Neuronal stem cell (in vitro differentiated cells): Measurements from ENCODE around the gene SIGLEC11.

Experiments
- DNase-seq: peaks from one replicate; pipeline ENCODE4 v3.0.0-alpha.2; 2013; ENCODE audit warnings: low spot score
- H2AFZ ChIP-seq: one replicate; pipeline ENCODE4 v1.6.1; 2013; ENCODE audit warnings: mild to moderate bottlenecking, low read length, inconsistent platforms
- H2AK5ac ChIP-seq: 2 replicates; pipeline ENCODE4 v1.6.1; 2013; ENCODE audit warnings: low read depth, mild to moderate bottlenecking, inconsistent platforms, low read length, moderate library complexity, mixed read lengths
- H2BK120ac ChIP-seq: 2 replicates; pipeline ENCODE4 v1.6.1; 2013; ENCODE audit warnings: low read depth, mild to moderate bottlenecking, inconsistent platforms, low read length, moderate library complexity, mixed read lengths
- H2BK12ac ChIP-seq: one replicate; pipeline ENCODE4 v1.6.1; 2013; ENCODE audit warnings: low read length, inconsistent platforms
- H2BK15ac ChIP-seq: 2 replicates; pipeline ENCODE4 v1.6.1; 2013; ENCODE audit warnings: mild to moderate bottlenecking, low read length, inconsistent platforms, mixed read lengths
- H2BK5ac ChIP-seq: one replicate; pipeline ENCODE4 v1.6.1; 2013; ENCODE audit warnings: inconsistent platforms, mild to moderate bottlenecking, low read length, moderate library complexity
- H3K14ac ChIP-seq: one replicate; pipeline ENCODE4 v1.6.1; 2013; ENCODE audit warnings: low read length, inconsistent platforms
- H3K18ac ChIP-seq: 2 replicates; pipeline ENCODE4 v1.6.1; 2013; ENCODE audit warnings: low read length, inconsistent platforms
- H3K23ac ChIP-seq: 2 replicates; pipeline ENCODE4 v1.6.1; 2013; ENCODE audit warnings: low read depth, mild to moderate bottlenecking, mixed read lengths, low read length, inconsistent platforms; ENCODE audit not compliant: poor library complexity
- H3K27ac ChIP-seq: replicated peaks from 3 replicates; pipeline ENCODE4 v1.5.1; 2013; ENCODE audit warnings: low read length, inconsistent platforms
- H3K27me3 ChIP-seq, 3 experiments: 2 replicates each; pipeline ENCODE4 v1.6.1; 2013; ENCODE audit warnings: low read length in 3 of 3, mild to moderate bottlenecking in 2 of 3, inconsistent platforms in 1 of 3, low read depth in 1 of 3, mixed read lengths in 1 of 3, moderate library complexity in 1 of 3; ENCODE audit not compliant: control insufficient read depth in 3 of 3, insufficient read depth in 3 of 3
- H3K36me3 ChIP-seq, 2 donors: replicated peaks in 1 of 2; 2 replicates each; pipeline ENCODE4 v1.6.1; 2013; ENCODE audit warnings: low read length in 2 of 2; ENCODE audit not compliant: control insufficient read depth in 2 of 2, insufficient read depth in 2 of 2
- H3K4ac ChIP-seq: 2 replicates; pipeline ENCODE4 v1.6.1; 2013; ENCODE audit warnings: inconsistent platforms, mild to moderate bottlenecking, low read length, moderate library complexity
- H3K4me1 ChIP-seq, 2 donors: 1 replicate in 1 of 2; 2 replicates in 1 of 2; pipeline ENCODE4 v1.6.1; 2013; ENCODE audit warnings: low read length in 2 of 2, low read depth in 1 of 2; ENCODE audit not compliant: control insufficient read depth in 2 of 2, insufficient read depth in 1 of 2
- H3K4me2 ChIP-seq: one replicate; pipeline ENCODE4 v1.6.1; 2013; ENCODE audit warnings: mild to moderate bottlenecking, low read length, inconsistent platforms; ENCODE audit not compliant: insufficient read depth, poor library complexity, severe bottlenecking
- H3K4me3 ChIP-seq, 2 donors: 2 replicates each; pipeline ENCODE4 v1.5.1; 2013; ENCODE audit warnings: low read length in 2 of 2, mild to moderate bottlenecking in 2 of 2, inconsistent platforms in 1 of 2, moderate library complexity in 1 of 2
- H3K79me1 ChIP-seq: one replicate; pipeline ENCODE4 v1.6.1; 2013; ENCODE audit warnings: low read depth, mild to moderate bottlenecking, inconsistent platforms, low read length, moderate library complexity
- H3K9ac ChIP-seq: one replicate; pipeline ENCODE4 v1.6.1; 2013; ENCODE audit warnings: mild to moderate bottlenecking, low read depth, low read length, inconsistent platforms; ENCODE audit not compliant: poor library complexity
- H3K9me3 ChIP-seq, 2 donors: replicated peaks in 1 of 2; 2 replicates each; pipeline versions ENCODE3 to v1.6.1; 2013; ENCODE audit warnings: low read length in 2 of 2, mild to moderate bottlenecking in 2 of 2, inconsistent platforms in 1 of 2, low read depth in 1 of 2, mixed read lengths in 1 of 2, moderate library complexity in 1 of 2; ENCODE audit not compliant: control insufficient read depth in 2 of 2, insufficient read depth in 1 of 2
- H4K8ac ChIP-seq: one replicate; pipeline ENCODE4 v1.6.1; 2013; ENCODE audit warnings: low read depth, mild to moderate bottlenecking, inconsistent platforms, low read length, moderate library complexity
- H4K91ac ChIP-seq: one replicate; pipeline ENCODE4 v1.6.1; 2013; ENCODE audit warnings: low read length, low read depth, mild to moderate bottlenecking, inconsistent platforms; ENCODE audit not compliant: poor library complexity
- WGBS, 2 donors: extraction: QIAGEN DNeasy Blood & Tissue Kit; methylation state at CpG; one replicate each; pipeline ENCODE4 v1.1.7; 2013; ENCODE audit warnings: missing lambda C conversion rate in 2 of 2, mixed read lengths in 1 of 2; ENCODE audit not compliant: insufficient read length in 2 of 2, insufficient replicate concordance in 1 of 2; ENCODE audit errors: extremely low coverage in 2 of 2; 5-methylcytosine and 5-hydroxymethylcytosine counted together

Gene SIGLEC11

DNA sequence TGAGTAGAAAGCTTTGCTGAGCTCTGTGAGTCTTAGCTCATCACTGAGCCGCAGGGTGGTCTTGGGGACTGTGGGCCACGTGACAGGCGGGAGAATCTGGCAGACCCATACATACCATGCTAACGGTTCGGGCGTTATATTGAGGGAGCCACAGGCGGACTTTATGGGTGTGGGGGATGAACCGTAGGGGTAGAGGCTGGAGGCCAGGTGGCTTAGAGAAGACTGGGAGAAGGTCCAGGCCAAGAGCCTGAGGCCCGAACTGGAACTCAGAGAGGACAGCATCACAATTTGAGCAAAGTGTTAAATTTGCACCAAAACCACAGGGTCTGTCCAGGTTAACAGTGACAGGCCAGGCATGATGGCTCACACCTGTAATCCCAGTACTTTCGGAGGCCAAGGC, 47.3 kb downstream of the SIGLEC11 start:
- H3K23ac ChIP-seq = no peak overlapping the region
- no peak overlapping the region for H2AFZ ChIP-seq
- no peak overlapping the region for H4K91ac ChIP-seq
- H3K4me2 ChIP-seq = no peak overlapping the region
- no peak overlapping the region for H2BK12ac ChIP-seq
- H3K79me1 ChIP-seq = peaks cover 23% of the 10 kb centered on the region
- no peak overlapping the region for H3K14ac ChIP-seq
- H2BK15ac ChIP-seq = no peak overlapping the region
- no peaks in the 10 kb centered on the region for H3K27me3 ChIP-seq
- H2BK5ac ChIP-seq = no peak overlapping the region
- no peak overlapping the region for H3K27ac ChIP-seq
- no CpG with 5 or more reads among the region's 10 CpGs for WGBS, 2 donors
- peaks cover 53 to 92% of the 10 kb centered on the region in 2 donors for H3K36me3 ChIP-seq
- H3K9me3 ChIP-seq = peaks cover 5 to 7% of the 10 kb centered on the region in 2 donors
- H3K18ac ChIP-seq = no peak overlapping the region
- H3K4me3 ChIP-seq = no peak overlapping the region
- H4K8ac ChIP-seq = no peak overlapping the region
- no peak for DNase-seq
- no peak overlapping the region for H3K9ac ChIP-seq
- no peak overlapping the region for H2BK120ac ChIP-seq
- no peak overlapping the region for H3K4ac ChIP-seq
- peaks cover 0 to 2% of the 10 kb centered on the region in 2 donors for H3K4me1 ChIP-seq
- no peak overlapping the region for H2AK5ac ChIP-seq

DNA sequence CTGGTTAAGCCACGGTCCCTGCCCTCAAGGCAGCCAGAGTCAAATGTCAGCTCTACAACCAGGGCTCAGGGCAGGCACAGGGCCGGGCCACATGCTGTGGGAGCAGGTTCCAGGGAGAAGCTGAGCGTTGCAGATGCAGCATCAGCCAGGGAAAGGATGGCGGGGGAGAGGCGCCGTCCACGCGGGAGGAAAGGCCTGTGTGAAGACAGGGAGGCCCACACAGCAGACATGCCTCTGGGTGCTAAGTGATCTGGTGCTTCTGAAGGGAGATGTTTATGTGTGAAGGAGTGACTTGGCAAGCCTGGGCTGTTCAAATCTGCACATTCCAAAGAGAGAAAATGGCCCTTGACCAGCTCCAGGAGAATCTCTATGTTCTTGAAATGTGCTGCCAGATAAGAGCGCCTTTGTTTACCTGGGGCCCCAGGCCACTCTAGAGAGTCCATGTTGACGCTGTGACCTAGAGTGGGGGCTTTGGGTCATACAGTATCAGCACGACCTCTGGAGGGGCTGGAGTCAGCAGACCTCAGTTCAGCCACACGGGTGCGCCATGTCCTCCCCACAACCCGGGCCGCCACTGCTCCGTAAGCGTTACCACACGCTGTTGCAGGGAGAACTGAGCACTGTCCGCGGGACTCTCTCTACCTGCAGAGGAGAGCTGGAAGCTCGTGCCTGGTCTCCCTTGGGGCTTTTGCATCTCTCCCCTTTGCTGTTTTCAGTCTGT, 47.8 kb downstream of the SIGLEC11 start:
- H2AFZ ChIP-seq = no peak overlapping the region
- no peak overlapping the region for H2BK5ac ChIP-seq
- no peak overlapping the region for H4K91ac ChIP-seq
- no peak overlapping the region for H3K18ac ChIP-seq
- H2AK5ac ChIP-seq = no peak overlapping the region
- no peaks in the 10 kb centered on the region for H3K27me3 ChIP-seq
- no peak overlapping the region for H3K4ac ChIP-seq
- H3K36me3 ChIP-seq = peaks cover 54 to 93% of the 10 kb centered on the region in 2 donors
- no peak overlapping the region for H2BK15ac ChIP-seq
- H3K4me3 ChIP-seq = no peak overlapping the region
- H3K9me3 ChIP-seq = peaks cover 5 to 7% of the 10 kb centered on the region in 2 donors
- H3K79me1 ChIP-seq = peaks cover 26% of the 10 kb centered on the region
- no peak overlapping the region for H2BK120ac ChIP-seq
- no peak for DNase-seq
- peak overlapping the region; percentile 47 for H3K9ac ChIP-seq
- H4K8ac ChIP-seq = no peak overlapping the region
- H3K14ac ChIP-seq = no peak overlapping the region
- peak overlapping the region; percentile 26 for H3K23ac ChIP-seq
- H3K4me1 ChIP-seq = peaks cover 0 to 2% of the 10 kb centered on the region in 2 donors
- H3K4me2 ChIP-seq = no peak overlapping the region
- WGBS, 2 donors = no CpG with 5 or more reads among the region's 21 CpGs
- no peak overlapping the region for H2BK12ac ChIP-seq
- no peak overlapping the region for H3K27ac ChIP-seq

DNA sequence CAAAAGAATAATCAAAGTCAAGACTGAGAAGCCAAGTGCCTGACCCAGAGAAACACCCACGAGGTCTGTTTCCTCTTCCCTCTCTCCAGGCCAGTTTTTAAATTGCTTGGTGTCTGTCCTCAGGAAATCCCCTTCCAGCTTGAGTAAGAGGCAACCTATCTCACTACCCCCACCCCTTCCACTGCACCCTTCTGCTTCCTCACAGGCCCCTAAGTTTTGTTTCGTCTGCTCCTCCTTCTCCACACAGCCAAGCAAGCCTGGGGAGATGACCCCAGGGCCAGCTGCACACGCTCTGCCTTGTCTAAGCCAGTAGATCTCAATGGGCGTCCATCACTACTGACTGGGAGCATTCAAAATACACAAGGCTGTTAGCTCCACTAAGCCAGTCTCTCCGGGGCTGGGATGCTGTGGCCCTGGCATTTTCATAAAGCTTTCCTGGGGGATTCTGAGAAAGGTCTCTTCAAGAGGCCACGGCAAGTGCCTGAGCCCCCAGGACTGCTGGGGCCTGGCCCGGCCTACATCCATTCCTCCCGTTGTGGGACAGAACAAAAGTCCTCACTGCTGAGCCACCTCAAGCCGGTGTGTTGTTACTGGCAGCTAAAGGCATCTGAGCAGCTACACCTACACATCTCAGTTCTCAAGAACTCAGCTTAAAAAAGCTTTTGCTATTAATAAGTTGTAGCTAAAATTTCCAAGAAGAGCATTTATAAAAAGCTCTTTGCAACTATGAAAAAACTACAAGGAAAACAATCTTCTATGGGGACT, 49.4 kb downstream of the SIGLEC11 start:
- no peak overlapping the region for H2BK5ac ChIP-seq
- H3K9ac ChIP-seq = no peak overlapping the region
- no CpG with 5 or more reads among the region's 9 CpGs for WGBS, 2 donors
- H3K4ac ChIP-seq = no peak overlapping the region
- H4K8ac ChIP-seq = no peak overlapping the region
- peaks cover 7% of the 10 kb centered on the region in 2 donors for H3K9me3 ChIP-seq
- H4K91ac ChIP-seq = no peak overlapping the region
- peaks cover 24% of the 10 kb centered on the region for H3K79me1 ChIP-seq
- H3K18ac ChIP-seq = no peak overlapping the region
- no peaks in the 10 kb centered on the region for H3K4me1 ChIP-seq
- no peak overlapping the region for H3K14ac ChIP-seq
- no peak overlapping the region for H2BK15ac ChIP-seq
- H3K4me3 ChIP-seq = no peak overlapping the region
- H3K27me3 ChIP-seq = no peaks in the 10 kb centered on the region
- H2BK12ac ChIP-seq = no peak overlapping the region
- H2BK120ac ChIP-seq = no peak overlapping the region
- H3K4me2 ChIP-seq = no peak overlapping the region
- H3K27ac ChIP-seq = no peak overlapping the region
- no peak overlapping the region for H2AFZ ChIP-seq
- no peak overlapping the region for H3K23ac ChIP-seq
- no peak for DNase-seq
- peaks cover 65 to 93% of the 10 kb centered on the region in 2 donors for H3K36me3 ChIP-seq
- no peak overlapping the region for H2AK5ac ChIP-seq

DNA sequence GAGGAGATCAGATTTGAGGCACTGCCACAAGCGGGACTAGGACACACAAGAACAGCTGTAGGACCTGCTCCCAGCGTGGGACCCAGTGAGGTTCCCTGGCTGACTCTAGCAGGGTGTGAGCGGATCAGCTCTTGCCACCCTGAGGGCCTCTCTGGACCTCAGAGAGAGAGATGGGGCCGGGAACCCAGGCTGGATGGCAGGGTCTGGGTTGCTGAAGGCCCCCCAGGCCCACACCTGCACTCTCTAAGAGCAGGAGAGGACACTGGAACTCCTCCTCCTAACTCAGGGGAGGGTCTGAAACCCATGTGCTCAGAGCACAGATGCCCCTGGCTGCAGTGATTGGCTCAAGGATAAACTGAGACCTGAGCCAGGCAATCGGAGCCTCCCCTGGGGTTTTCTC, 50.8 kb downstream of the SIGLEC11 start:
- no peak overlapping the region for H3K27ac ChIP-seq
- H2AK5ac ChIP-seq = no peak overlapping the region
- peaks cover 0 to 2% of the 10 kb centered on the region in 2 donors for H3K9me3 ChIP-seq
- no peak overlapping the region for H2BK15ac ChIP-seq
- no peak overlapping the region for H3K14ac ChIP-seq
- no peak overlapping the region for H2BK12ac ChIP-seq
- no CpG with 5 or more reads among the region's 5 CpGs for WGBS, 2 donors
- H4K91ac ChIP-seq = no peak overlapping the region
- H2AFZ ChIP-seq = no peak overlapping the region
- H3K4me2 ChIP-seq = no peak overlapping the region
- no peaks in the 10 kb centered on the region for H3K4me1 ChIP-seq
- DNase-seq = no peak
- peaks cover 63 to 91% of the 10 kb centered on the region in 2 donors for H3K36me3 ChIP-seq
- no peak overlapping the region for H4K8ac ChIP-seq
- no peak overlapping the region for H3K9ac ChIP-seq
- H3K4ac ChIP-seq = no peak overlapping the region
- no peak overlapping the region for H2BK5ac ChIP-seq
- H3K27me3 ChIP-seq = no peaks in the 10 kb centered on the region
- no peak overlapping the region for H3K4me3 ChIP-seq
- H3K18ac ChIP-seq = no peak overlapping the region
- peaks cover 18% of the 10 kb centered on the region for H3K79me1 ChIP-seq
- H2BK120ac ChIP-seq = no peak overlapping the region
- peak overlapping the region; percentile 87 for H3K23ac ChIP-seq
